Measurements from ENCODE around the gene HBG1.
"Not testable (repeated sequence)": the region's sequence is repeated elsewhere in the genome, so short reads cannot be mapped to it uniquely, and the experiment has no call there.

The HBG1 gene

DNA sequence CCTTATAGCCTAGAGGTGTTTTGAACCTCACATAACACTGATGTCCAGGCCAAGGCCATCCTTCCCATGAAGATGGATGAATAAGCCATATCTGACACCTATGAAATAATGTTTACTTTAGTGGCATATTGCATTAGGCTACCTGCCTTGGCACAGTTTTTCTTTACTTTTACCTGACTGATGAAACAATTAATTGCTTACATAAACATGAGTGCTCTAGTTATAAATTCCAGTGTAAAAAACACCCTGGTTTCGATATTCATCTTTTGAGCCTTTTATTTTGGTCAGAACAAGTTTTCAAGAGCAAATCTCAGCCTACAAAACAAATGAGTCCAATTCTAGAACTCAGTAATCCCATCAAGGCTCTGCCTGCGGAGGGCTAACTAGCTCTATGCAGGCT, 27.0 kb upstream of the HBG1 start:
- DNase-seq, result no peak

DNA sequence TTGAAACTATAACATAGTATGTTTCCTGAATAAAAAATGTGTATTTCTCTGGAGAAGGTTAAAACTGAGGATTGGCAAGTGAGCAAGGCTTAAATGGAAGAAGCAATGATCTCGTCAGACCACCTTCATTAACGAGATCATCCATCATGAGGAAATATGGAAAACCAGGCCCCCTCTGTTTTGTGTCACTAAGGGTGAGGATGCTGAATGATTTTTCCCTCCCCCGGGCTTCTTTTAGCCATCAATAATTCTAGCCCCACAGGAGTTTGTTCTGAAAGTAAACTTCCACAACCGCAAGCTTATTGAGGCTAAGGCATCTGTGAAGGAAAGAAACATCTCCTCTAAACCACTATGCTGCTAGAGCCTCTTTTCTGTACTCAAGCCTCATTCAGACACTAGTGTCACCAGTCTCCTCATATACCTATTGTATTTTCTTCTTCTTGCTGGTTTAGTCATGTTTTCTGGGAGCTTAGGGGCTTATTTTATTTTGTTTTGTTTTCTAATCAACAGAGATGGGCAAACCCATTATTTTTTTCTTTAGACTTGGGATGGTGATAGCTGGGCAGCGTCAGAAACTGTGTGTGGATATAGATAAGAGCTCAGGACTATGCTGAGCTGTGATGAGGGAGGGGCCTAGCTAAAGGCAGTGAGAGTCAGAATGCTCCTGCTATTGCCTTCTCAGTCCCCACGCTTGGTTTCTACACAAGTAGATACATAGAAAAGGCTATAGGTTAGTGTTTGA, 25.9 kb upstream of the HBG1 start:
- DNase-seq, result no peak

DNA sequence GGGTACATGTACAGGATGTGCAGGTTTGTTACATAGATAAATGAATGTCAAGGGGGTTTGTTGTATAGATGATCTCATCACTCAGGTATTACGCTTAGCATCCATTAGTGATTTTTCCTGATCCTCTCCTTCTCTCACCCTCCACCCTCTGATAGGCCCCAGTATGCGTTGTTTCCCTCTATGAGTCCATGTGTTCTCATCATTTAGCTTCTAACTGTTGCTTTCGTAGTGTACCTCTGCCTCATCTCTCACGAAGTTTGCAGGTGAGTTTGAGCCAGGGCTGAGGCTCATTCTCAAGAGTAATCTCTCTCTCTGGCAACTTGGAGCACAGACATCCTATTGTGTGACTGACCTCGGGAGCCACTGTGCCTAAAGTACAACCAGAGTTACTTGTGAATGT, 24.7 kb upstream of the HBG1 start:
- no peak for DNase-seq

DNA sequence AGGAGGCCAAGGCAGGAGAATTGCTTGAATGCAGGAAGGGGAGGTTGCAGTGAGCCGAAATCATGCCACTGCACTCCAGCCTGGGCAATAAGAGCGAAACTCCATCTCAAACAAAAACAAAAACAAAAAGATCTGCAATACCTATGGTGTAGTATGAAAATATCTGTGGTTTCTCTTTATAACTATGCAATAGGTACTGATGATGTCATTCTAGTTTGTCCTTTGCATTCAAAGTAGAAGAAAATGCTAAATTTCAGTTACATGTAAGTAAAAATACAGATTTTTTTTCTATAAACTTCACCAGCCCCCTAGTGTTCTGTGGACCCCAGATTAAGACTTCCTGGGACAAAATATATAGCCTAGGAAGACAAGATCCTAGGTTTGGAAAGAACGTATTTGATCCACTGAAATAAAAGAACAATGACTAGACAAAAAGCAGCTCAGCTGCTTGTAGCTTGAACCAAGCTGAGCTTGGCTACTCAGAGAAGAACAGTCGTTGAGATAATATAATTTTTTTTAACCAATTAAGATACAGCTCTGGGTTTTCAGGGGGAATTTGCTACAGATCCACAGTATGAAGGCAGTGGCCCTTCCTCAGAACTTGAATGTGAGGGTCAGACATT, 22.8 kb upstream of the HBG1 start:
- DNase-seq, result no peak

DNA sequence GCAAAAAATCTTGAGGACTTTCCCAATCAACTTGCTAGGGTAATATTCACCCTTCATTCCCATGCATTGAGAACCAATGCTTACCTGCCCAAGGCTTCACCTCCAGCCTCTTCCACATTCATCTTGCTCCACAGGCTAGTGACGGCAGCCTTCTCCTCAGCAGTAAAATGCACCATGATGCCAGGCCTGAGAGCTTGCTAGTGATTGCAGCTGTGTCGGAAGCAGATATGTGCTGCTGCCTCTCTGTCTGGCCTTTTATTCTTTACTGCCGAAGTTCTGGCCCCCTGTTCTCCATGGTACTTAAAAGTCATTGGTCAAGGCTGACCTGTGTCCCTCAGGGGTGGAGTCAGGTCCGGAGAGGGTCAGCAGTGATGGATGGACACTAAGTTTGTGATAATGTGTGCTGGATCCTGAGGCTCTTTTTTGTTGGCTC, 20.1 kb upstream of the HBG1 start, which contains the start of gene HBE1:
Gene HBE1, minus strand, starts transcription at position 231 of the 433 bp plus-strand sequence. Its CDS starts 55 bp downstream, at position 176.
- DNase-seq, result no peak

DNA sequence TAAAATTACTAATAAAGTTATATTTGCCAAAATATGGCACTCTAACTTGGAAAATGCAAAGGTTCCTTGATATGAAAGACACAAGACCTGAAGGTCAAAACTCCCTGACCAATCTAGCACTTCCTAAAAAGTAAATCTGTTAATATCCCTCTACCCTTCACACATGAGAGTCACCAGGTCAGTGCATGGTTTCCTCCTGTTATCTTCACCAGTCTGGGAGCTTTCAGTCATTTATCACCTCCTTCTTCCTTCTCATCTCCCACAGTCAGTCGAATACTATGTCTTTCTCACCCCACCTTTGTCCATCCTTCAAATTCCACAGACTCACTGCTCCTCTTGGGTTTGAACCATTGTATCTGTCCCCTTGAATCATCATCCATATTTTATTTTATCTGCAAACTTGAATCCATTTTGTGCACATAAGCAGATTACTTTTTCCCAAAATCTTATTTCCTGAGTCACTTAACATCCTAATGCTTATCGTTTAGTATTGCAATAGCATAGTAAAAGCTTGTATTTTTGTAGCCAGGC, 17.4 kb upstream of the HBG1 start:
- no peak for DNase-seq

DNA sequence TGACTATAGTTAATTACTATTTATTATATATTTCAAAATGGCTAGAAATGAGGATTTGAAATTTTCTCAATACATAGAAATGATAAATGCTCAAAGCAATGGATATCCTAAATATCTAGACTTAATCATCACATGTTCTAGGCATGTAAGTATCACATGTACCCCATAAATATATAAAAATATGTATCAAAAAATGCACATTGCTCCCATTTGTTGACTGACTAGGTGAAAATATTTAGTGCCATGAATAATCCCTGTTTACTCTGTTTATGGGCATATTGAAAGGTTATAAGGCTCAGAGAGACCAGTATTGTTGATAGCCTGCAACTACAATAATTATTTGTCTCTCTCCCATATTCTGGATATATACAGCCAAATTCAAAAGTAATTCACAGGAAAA, 17.0 kb upstream of the HBG1 start:
- DNase-seq, result no peak

DNA sequence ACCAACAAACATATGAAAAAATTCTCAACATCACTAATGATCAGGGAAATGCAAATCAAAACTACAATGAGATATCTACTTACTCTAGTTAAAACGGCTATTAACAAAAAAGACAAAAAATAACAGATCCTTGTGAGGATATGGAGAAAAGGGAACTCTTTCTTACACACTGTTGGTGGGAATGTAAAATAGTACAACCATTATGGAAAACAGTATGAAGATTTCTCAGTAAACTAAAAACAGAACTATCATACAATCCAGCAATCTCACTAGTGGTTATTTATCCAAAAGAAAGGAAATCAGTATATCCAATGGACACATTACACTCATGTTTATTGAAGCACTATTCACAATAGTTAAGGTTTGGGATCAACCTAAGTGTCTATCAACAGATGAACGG, 16.2 kb upstream of the HBG1 start:
- DNase-seq, result no peak

DNA sequence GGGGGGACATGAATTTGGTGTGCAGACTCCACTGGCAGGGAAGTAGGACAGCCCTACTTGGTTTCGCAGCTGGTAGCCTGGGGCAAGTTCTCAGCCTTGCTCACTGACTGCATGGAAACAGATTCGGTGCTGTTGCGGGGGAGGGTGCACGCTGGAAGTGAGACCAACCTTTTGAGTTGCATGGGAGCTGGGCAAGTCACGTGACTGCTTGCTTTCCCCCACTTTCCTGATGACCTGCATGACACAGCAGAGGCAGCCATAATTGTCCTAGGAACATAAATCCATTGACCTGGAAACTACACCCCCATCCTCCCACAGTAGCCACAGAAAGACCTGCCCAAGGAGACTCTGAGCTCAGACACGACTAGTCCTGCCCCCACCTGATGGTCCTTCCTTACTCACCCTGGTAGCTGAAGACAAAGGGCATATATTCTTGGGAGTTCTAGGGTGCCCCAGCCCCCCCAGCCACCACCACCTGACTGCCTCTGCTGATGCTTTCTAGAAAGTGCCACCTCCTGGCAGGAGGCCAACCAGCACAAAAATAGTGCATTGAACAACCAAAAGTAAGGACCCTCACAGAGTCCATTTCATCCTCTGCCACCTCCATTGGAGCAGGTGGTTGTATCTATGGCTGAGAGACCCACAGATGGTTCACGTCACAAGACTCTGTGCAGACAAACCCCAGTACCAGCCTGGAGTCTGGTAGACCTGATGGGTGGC, 9.0 kb upstream of the HBG1 start:
- DNase-seq, result no peak

DNA sequence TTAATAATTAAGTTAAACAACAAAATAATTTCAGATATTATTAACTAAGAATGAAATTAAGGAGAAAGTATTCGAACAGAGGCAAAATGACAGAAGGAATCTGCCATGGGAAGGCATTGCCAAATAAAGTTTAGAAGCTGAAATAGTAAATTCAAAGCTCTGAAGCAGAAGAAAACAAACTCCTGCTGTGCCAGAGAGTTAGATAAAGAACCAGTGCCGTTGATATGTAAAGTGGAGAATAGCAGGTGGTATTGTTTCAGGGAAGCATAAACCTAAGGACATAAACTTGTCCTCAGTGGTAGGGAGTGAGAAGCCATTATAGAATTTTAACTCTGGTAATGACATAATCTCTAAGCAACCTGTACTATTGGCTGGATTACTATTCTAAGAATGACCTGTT, 7.6 kb upstream of the HBG1 start:
- DNase-seq, result no peak

DNA sequence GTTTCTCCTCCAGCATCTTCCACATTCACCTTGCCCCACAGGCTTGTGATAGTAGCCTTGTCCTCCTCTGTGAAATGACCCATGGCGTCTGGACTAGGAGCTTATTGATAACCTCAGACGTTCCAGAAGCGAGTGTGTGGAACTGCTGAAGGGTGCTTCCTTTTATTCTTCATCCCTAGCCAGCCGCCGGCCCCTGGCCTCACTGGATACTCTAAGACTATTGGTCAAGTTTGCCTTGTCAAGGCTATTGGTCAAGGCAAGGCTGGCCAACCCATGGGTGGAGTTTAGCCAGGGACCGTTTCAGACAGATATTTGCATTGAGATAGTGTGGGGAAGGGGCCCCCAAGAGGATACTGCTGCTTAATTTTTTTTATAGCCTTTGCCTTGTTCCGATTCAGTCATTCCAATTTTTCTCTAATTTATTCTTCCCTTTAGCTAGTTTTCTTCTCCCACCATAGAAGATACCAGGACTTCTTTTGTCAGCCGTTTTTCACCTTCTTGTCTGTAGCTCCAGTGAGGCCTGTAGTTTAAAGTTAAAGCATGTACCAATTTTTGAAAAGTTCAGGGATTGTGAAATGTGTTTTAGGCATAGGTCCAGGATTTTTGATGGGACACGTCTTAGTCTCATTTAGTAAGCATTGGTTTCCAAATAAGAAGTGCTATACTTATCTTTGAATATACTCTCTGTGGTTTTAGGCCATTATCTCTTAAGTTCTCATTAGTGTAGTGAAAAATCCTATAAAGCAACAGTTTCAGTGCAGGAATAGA, 5.2 kb upstream of the HBG1 start, which contains the start of gene HBG2:
Gene HBG2, minus strand, starts transcription at position 136 of the 768 bp plus-strand sequence. Its CDS starts 53 bp downstream, at position 83.
- not testable (repeated sequence) for DNase-seq

DNA sequence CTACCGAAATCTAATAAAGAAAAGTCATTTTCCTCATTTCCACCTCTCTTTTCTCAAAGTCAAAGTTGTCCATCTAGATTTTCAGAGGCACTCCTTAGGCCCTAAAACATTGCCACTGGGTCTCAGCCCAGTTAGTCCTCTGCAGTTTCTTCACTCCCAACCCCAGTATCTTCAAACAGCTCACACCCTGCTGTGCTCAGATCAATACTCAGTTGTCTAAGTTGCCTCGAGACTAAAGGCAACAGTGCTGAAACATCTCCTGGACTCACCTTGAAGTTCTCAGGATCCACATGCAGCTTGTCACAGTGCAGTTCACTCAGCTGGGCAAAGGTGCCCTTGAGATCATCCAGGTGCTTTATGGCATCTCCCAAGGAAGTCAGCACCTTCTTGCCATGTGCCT, 4.4 kb upstream of the HBG1 start:
- DNase-seq, result not testable (repeated sequence)

DNA sequence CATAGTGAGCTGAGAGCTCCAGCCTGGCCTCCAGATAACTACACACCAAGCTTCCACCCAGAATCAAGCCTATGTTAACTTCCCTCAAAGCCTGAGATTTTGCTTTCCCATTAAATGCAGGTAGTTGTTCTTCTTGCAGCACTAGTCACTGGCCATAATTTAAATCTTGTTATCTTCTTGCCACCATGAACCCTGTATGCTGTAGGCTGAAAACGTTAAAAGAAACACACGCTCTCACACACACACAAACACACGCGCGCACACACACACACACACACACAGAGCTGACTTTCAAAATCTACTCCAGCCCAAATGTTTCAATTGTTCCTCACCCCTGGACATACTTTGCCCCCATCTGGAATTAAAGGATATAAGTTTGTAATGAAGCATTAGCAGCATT, 3.8 kb upstream of the HBG1 start:
- DNase-seq, result not testable (repeated sequence)

DNA sequence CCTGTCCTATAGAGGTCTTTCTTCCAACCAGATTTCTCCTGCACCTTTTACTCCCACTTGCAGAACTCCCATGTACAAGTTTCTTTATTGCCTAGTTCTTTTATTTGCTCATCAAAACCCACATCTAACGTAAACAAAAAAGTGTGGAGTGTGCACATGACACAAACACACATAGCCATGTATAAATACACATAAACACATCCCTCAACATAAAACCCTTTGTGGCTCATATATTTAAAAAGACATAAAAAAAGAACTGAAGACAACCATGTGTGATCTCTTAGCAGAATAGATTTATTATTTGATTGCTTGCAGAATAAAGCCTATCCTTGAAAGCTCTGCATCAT, 3.2 kb upstream of the HBG1 start:
- no peak for DNase-seq

DNA sequence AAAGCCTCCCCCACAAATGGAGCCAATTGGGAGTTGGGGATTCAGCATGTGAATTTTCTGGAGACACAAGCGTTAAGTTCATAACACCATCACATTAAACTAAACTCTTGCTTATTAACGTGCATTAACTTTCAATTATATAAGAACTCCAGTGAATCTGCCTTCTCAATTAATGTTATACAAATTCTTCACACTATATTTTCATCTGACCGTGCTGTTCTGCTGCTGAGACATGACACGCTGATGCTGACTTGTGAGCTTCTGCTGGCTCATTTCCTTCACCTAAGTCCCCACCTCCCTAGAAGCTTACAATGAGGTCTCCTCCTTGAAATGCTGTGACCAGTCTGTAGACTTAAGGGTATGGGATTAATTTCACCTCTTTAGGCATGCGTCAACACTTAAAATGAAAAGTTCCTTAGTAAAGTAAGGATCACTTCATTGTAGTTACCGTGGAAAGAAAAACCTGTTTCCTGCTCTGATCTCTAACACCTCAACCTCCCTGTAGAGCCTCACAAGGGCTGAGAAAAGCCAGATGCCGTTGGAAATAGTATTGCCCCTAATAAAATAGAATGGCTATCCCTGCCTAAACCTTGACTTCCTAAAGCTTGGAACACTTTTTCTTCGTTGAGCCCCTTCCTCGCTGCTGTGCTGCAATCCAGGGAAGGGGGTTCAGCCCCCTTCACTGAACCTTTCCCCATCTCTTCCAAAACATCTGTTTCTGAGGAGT, 2.7 kb upstream of the HBG1 start:
- DNase-seq, result no peak

DNA sequence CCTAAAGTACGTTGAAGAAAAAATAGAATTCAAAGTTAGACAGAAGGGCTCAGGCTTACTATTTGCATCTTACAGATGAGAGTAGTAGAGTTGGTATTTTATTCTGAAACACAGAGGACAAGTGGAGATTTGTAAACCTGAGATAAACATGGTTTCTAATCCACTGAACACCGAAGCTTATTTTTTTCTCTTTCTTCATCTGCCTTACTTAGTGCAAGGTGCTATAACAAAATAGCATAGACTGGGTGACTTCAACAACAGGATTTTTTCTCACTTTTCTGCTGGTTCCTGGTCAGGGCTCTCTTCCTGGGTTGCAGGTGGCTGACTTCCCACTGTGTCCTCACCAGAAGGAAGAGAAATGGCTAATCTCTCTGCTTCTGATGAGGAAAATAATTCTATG, 2.1 kb upstream of the HBG1 start:
- no peak for DNase-seq

DNA sequence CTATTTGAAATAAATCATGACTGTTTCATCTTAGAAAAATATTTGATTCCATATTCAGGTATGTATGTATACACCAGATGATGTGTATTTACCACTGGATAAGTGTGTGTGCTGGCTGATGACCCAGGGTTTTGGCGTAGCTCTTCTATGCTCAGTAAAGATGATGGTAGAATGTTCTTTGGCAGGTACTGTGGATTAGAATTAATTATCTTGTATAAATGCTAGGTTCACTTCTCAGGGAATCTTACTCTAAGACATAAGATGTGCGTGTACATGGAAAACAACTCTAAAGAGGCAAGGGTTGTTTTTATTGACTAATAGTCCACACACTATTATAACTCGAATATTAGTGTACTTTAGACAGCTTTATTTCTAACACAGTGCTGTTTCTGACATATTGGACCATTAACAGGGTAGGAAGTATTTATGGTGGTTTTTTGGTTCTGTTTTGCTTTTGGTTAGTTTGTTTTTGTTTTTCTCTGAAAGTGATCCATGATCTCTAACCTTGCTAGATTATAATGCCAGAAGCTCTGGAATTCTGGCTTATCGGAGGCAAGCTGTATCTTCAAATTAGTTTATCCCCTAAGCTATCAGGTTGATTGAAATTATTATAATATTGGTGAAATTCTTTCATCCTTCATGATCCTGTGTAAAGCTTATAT, 1.0 kb upstream of the HBG1 start:
- no peak for DNase-seq

DNA sequence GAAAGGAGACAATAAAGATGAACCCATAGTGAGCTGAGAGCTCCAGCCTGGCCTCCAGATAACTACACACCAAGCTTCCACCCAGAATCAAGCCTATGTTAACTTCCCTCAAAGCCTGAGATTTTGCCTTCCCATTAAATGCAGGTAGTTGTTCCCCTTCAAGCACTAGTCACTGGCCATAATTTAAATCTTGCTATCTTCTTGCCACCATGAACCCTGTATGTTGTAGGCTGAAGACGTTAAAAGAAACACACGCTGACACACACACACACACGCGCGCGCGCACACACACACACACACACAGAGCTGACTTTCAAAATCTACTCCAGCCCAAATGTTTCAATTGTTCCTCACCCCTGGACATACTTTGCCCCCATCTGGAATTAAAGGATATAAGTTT, 1.2 kb downstream of the HBG1 start:
- DNase-seq, result not testable (repeated sequence)

DNA sequence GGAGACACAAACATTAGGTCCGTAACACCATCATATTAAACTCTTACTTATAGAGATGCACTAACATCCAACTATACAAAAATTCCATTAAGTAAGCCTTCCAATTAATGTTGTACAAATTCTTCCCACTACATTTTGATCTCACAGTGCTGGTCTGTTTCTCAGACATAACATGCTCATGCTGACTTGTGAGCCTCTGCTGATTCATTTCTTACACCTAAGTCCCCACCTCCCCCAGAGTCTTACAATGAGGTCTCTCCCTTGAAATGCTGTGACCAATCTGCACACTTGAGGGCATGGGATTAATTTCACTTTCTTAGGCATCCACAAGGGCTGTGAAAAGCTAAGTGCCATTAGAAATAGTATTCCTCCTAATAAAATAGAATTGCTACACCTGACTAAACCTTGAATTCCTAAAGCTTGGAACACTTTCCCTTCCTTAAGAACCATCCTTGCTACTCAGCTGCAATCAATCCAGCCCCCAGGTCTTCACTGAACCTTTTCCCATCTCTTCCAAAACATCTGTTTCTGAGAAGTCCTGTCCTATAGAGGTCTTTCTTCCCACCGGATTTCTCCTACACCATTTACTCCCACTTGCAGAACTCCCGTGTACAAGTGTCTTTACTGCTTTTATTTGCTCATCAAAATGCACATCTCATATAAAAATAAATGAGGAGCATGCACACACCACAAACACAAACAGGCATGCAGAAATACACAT, 2.0 kb downstream of the HBG1 start:
- DNase-seq, result no peak

DNA sequence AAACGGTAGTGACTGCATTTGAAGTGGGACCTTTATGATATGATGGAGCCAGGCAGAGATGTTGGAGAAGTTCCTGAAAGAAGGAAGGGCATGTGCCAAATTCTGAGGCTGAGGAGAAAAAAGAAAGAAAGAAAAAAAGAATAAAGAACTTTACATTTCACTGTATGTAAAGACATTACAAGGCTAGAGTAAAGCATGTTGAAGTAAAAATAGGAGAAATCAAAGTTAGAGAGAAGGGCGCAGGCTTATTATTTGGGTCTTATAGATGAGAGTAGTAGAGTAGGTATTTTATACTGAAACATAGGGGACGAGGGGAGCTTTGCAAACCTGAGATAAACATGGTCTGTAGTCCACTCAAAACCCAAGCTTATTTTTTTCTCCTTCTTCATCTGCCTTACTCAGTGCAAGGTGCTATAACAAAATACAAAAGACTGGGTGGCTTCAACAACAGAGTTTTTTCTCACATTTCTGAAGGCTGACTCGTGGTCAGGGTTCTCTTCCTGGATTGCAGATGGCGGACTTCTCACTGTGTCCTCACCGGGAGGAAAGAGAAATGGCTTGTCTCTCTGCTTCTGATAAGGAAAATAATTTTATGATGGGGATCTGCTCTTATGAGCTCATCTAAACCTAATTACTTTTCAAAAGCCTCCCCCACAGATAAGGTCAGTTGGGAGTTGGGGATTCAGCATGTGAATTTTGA, 2.7 kb downstream of the HBG1 start:
- no peak for DNase-seq
